UCSD-AML1 (cell line): ENCODE results near the gene PIP.
"Not testable (repeated sequence)": the region's sequence is repeated elsewhere in the genome, so short reads cannot be mapped to it uniquely, and the experiment has no call there.

ENCODE experiments used
- DNase-seq: peaks from one replicate; lab custom pipeline; 2025; ENCODE audit not compliant: unreplicated experiment; lab: John Stamatoyannopoulos, UW

Gene PIP

GRCh38 chr7:143131781-143132180, at the start of gene PIP:
Gene PIP, plus strand, starts transcription at chr7:143132077. Its CDS starts 40 bp downstream, at chr7:143132117.
- no peak for DNase-seq

- no peak for DNase-seq
Measured at GRCh38 chr7:143085109-143085508, 46.8 kb upstream of the PIP start.

GRCh38 chr7:143085610-143086009, 46.3 kb upstream of the PIP start:
- DNase-seq, result not testable (repeated sequence)

DNA sequence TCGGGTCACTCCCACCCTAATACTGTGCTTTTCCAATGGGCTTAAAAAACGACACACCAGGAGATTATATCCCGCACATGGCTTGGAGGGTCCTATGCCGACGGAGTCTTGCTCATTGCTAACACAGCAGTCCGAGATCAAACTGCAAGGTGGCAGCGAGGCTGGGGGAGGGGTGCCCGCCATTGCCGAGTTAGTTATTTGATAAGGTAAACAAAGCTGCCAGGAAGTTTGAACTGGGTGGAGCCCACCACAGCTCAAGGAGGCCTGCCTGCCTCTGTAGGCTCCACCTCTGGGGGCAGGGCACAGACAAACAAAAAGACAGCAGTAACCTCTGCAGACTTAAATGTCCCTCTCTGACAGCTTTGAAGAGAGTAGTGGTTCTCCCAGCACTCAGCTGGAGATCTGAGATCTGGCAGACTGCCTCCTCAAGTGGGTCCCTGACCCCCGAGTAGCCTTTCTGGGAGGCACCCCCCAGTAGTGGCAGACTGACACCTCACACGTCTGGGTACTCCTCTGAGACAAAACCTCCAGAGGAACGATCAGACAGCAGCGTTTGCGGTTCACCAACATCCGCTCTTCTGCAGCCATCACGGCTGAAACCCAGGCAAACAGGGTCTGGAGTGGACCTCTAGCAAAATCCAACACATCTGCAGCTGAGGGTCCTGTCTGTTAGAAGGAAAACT, 43.2 kb upstream of the PIP start:
- not testable (repeated sequence) for DNase-seq

DNA sequence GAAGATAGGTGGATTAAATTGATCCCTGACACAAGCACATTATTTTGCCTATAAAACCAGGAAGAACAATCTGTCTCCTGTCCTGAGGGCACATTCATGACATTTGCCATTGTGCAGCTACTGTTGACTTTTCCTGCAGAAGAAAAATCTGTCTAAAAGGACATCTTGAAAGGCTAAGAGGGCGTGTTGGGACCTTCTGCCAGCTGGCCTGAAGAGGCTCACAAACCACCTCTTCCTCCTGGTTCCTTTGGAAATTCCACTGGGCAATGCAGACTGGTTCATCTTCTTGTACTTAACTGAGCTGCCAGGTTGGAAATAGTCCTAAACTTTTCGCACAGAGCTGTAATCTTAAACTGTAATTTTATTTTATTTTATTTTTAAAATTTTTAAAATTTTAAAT, 35.7 kb upstream of the PIP start:
- DNase-seq, result no peak

DNA sequence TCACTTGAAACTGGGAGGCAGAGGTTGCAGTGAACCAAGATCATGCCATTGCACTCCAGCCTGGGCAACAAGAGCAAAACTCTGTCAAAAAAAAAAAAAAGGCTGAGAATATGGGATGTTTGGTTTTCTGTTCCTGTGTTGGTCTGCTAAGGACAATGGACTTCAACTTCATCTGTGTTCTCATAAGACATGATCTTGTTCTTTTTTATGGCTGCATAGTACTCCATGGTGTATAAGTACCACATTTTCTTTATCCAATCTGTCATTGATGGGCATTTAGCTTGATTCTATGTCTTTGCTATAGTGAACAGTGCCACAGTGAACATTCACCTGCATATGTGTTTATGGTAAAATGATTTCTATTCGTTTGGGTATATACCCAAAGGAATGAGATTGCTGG, 32.3 kb upstream of the PIP start:
- DNase-seq, result not testable (repeated sequence)

- DNase-seq, result no peak
Measured at GRCh38 chr7:143104759-143105158, 27.1 kb upstream of the PIP start.

DNA sequence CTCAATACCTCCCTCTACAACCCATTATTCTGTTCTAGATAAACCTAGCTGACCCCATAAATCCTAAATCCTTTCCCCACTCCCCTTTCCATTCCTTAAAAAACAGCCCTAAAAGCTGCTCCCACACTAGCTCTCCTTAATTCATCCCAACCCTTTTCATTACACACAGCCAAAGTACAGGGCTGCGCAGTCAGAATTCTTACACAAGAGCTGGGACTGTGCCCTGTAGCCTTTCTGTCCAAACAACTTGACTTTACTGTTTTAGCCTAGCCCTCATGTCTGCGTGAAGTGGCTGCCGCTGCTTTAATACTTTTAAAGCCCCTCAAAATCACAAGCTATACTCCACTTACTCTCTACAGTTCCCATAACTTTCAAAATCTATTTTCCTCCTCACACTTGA, 23.9 kb upstream of the PIP start:
- DNase-seq, result not testable (repeated sequence)

GRCh38 chr7:143117395-143117794, 14.5 kb upstream of the PIP start:
- DNase-seq, result no peak

- no peak for DNase-seq
Measured at GRCh38 chr7:143120691-143121405, 11.0 kb upstream of the PIP start.

- not testable (repeated sequence) for DNase-seq
Measured at GRCh38 chr7:143123326-143123725, 8.6 kb upstream of the PIP start.

DNA sequence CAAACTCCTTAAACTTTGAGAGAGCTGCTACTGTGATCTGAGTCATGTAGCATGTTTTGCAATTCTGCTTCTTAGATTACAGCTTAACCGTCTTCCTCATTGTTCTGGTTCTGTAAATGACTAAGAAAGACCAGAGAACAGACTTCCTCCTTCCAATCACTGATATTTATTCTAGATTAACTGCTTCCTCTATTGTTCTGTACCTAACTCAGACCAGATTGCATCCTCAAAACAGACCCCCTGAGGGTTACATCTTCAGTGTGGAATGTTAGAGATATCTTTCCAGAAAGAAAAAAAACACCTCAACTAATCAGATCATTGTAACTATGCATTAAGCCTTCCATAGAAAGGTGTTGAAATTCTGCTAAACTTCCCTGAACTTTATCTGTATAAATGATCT, 5.7 kb upstream of the PIP start:
- no peak for DNase-seq

- no peak for DNase-seq
Measured at GRCh38 chr7:143129051-143129450, 2.8 kb upstream of the PIP start.

DNA sequence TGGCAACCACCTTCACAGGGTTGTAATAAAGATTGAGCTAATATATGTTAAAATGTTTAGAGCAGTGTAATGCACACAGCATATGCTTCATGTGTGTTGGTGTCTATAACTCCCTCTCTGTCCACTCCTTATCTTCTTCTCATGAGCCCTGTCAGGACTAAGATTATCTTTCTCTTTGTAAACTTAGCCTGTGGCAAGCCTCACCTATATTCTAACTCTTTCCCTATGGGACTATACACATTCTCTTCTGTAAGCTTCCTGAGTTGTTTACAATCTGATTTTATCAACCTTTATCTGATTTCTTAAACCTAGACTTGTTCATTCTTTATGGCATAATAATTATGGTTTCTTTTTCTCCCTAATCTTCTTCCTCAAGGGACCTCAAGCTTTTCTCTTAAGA, 2.4 kb upstream of the PIP start:
- no peak for DNase-seq

DNA sequence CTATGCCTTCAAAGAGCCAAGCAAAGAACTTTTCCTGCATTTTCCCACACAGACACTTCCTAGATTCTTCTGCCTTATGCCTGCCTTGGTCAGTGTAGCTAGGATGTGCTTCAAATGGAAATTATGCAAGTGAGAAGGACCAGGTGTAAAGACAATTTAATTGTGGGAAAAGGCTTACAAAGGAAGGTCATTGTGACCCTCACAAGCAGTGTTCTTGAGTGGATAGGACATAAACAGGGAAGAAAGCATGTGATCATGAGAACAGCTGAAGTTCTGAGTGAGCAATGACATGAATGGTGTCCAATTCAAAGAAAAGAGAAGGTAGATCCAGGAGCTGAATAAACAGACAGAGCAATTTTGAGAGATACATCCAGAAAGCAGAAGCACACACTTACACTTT, 1.3 kb upstream of the PIP start:
- DNase-seq, result no peak

GRCh38 chr7:143147070-143147469, 15.2 kb downstream of the PIP start:
- DNase-seq, result no peak

DNA sequence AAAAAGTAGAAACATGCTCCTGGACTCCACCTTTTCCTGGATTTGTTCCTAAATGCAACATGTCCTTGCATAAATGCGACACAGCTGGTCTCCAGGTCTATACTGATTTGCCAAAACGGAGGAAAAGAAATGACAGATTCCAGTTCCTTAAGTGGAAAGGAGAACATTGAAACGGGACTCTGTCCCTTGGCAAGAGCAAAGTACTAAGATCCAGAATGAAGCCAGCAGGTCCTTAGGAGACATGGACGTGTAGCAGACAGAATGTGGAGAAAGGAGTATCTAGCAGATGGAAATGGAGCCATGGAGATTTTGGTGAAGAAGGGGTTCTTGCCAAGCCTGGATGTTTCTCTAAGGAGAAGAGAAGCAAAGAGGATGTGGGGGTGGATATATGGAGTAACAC, 16.2 kb downstream of the PIP start:
- no peak for DNase-seq

GRCh38 chr7:143148651-143149050, 16.8 kb downstream of the PIP start:
- DNase-seq, result no peak

DNA sequence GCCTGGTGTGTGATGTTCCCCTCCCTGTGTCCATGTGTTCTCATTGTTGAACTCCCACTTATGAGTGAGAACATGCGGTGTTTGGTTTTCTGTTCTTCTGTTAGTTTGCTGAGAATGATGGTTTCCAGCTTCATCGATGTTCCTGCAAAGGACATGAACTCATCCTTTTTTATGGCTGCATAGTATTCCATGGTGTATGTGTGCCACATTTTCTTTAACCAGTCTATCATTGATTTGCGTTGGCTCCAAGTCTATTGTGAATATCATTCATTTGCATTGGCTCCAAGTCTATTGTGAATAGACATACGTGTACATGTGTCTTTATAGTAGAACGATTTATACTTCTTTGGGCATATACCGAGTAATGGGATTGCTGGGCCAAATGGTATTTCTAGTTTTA, 18.8 kb downstream of the PIP start:
- not testable (repeated sequence) for DNase-seq

DNA sequence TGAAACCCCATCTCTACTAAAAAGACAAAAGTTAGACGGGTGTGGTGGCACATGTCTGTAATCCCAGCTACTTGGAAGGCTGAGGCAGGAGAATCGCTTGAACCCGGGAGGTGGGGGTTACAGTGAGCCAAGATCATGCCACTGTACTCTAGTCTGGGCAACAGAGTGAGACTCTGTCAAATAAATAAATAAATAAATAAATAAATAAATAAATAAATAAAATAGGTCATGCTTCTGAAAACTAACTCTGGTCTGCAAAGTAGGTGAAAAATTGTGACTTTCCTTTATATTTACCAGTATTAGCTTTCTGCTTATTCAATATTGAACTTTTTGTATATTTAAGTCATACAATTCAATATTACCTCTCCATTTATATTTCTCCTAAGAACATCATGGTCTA, 26.7 kb downstream of the PIP start:
- not testable (repeated sequence) for DNase-seq

GRCh38 chr7:143171697-143172096, 39.8 kb downstream of the PIP start:
- DNase-seq, result no peak

DNA sequence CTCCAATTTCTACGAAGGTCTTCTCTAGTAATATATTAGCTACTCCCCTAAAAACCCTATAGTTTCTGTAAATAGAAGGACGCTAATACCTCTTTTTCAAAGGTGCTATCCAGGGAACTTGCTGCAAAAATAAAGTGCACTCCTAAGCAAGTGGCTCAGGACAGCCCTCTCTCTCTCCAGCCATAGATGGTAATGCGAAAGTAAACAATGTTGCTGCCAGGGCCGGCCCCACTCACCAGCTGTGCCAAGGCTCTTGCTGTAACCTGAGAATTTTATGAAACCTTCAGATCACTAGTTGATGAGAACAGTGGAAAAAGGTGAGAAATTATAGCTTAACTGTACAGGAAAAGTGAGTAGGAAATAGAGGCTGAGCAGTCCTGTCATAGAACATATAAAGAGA, 40.5 kb downstream of the PIP start:
- no peak for DNase-seq

- DNase-seq, result no peak
Measured at GRCh38 chr7:143176128-143176527, 44.3 kb downstream of the PIP start.
